Esophagus (tissue), 2 donors: ENCODE measurements around the gene KAT14. TPM values are rescaled to one million over a fixed set of nuclear protein-coding genes. Genes with fewer than 3 reads are reported as not detected.
"Not testable (repeated sequence)": the region's sequence is repeated elsewhere in the genome, so short reads cannot be mapped to it uniquely, and the experiment has no call there.

Experiments
- H3K27ac ChIP-seq, 2 donors: one replicate each; pipeline ENCODE4 v1.5.1; 2013; ENCODE audit warnings: low read depth in 2 of 2, mild to moderate bottlenecking in 2 of 2, inconsistent platforms in 1 of 2, low read length in 1 of 2, moderate library complexity in 1 of 2
- H3K27me3 ChIP-seq, 2 donors: one replicate each; pipeline ENCODE4 v1.6.1; 2013; ENCODE audit warnings: low read length in 2 of 2, control low read depth in 1 of 2, mild to moderate bottlenecking in 1 of 2; ENCODE audit not compliant: insufficient read depth in 2 of 2, control insufficient read depth in 1 of 2
- H3K36me3 ChIP-seq, 2 donors: one replicate each; pipeline ENCODE4 v1.6.1; 2013; ENCODE audit warnings: low read length in 1 of 2; ENCODE audit not compliant: control insufficient read depth in 2 of 2, insufficient read depth in 2 of 2
- H3K4me1 ChIP-seq, 2 donors: one replicate each; pipeline ENCODE4 v1.6.1; 2013; ENCODE audit warnings: low read length in 1 of 2; ENCODE audit not compliant: control insufficient read depth in 2 of 2, insufficient read depth in 2 of 2
- H3K4me3 ChIP-seq, 2 donors: one replicate each; pipeline ENCODE4 v1.5.1; 2013; ENCODE audit warnings: low read length in 2 of 2, mild to moderate bottlenecking in 2 of 2, low read depth in 1 of 2, moderate library complexity in 1 of 2
- H3K9me3 ChIP-seq, 2 donors: one replicate each; pipeline ENCODE4 v1.6.1; 2013; ENCODE audit warnings: mild to moderate bottlenecking in 2 of 2, low read depth in 1 of 2, low read length in 1 of 2, moderate library complexity in 1 of 2; ENCODE audit not compliant: control insufficient read depth in 2 of 2, insufficient read depth in 1 of 2
- WGBS, 2 donors: extraction: QIAGEN DNeasy Blood & Tissue Kit; methylation state at CpG; one replicate each; pipeline ENCODE4 v1.1.7; 2013; 5-methylcytosine and 5-hydroxymethylcytosine counted together
- polyA plus RNA-seq, 2 donors: library from polyadenylated mRNA; stranded (reverse); fragments of 200-250 nt; gene quantifications; one replicate each; pipeline ENCODE4 v1.2.3, GENCODE V29; 2013
- donor health status: healthy with polysubstance abuse.
- donor health status: Bipolar disorder and iron deficiency.

Gene KAT14
- polyA plus RNA-seq, 2 donors: 4.3 to 6.0 TPM

- WGBS, 2 donors: 91% methylated on average over 23 to 28 of the region's 28 CpGs
- H3K36me3 ChIP-seq: not testable (repeated sequence)
Observed at GRCh38 chr20:18226741-18227140, 89.1 kb downstream of the KAT14 start.

GRCh38 chr20:18233408-18233943, 95.8 kb downstream of the KAT14 start:
- Histone ChIP-seq H3K27me3 (no peaks in the 10 kb centered on the region), H3K9me3 (no peaks in the 10 kb centered on the region), H3K4me3 (no peak overlapping the region), H3K36me3 (no peaks in the 10 kb centered on the region), H3K4me1 (no peaks in the 10 kb centered on the region), H3K27ac (no peak overlapping the region)
- WGBS, 2 donors: 49 to 56% methylated on average over 3 of the region's 3 CpGs

More at GRCh38 chr20:18226741-18227140, 89.1 kb downstream of the KAT14 start:
- not testable (repeated sequence) for H3K4me3 ChIP-seq, H3K27ac ChIP-seq, H3K9me3 ChIP-seq, H3K4me1 ChIP-seq, H3K27me3 ChIP-seq

Other genes starting within 250 kb of the KAT14 start
- gene SNX5, start 169.1 kb upstream of the KAT14 start, polyA plus RNA-seq: 10 to 100 TPM; 51.2 to 58.9 TPM
- 10 to 100 TPM in 1 of 2 donors, 1 to 10 TPM in 1; 9.6 to 14.5 TPM for gene MGME1, start 168.8 kb upstream of the KAT14 start, polyA plus RNA-seq
- gene OVOL2, start 79.9 kb upstream of the KAT14 start, polyA plus RNA-seq: 1 to 10 TPM; 4.0 to 7.3 TPM
- gene PET117, start within 50 bp of the KAT14 start, polyA plus RNA-seq: 1 to 10 TPM; 7.5 to 8.9 TPM
- 10 to 100 TPM; 10.8 to 15.6 TPM for gene ZNF133, start 150.7 kb downstream of the KAT14 start, polyA plus RNA-seq